Stimulated activated CD8-positive, alpha-beta memory T cell treated with anti-CD3 and anti-CD28 coated beads, Interleukin-12 subunit alpha, Interleukin-12 subunit beta, amount 100 ng/mL, for 4 hours (primary cell): ENCODE data around the gene FBXW12.

ENCODE experiments used
- DNase-seq: peaks from one replicate; pipeline ENCODE4 v3.0.0-alpha.2; 2020; ENCODE audit warnings: low read depth

The FBXW12 gene

DNA sequence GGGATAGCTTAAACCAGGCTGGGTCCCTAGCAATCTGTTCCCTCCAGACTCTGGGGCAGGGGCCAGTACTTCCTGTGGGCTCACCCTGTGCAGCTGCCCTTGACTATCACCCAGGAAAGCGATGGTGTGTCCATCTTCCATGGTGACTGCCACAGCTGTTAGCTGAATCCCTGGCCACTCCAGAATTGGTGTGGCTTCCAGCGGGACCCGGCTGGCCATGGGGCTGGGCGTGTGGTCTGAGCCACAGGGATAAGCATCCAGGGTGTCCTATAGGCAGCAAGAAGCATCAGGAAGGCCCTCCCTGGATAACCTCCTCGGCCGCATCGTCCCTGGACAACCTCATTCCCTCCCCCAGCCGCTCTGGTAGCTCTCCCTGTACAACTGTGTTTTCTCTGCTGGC is 50.7 kb downstream of the FBXW12 start:
- no peak for DNase-seq

- DNase-seq, result no peak
Measured at GRCh38 chr3:48423241-48423882, 51.3 kb downstream of the FBXW12 start.

GRCh38 chr3:48423883-48424695 is 52.1 kb downstream of the FBXW12 start:
- no peak for DNase-seq

- DNase-seq, result no peak
Measured at GRCh38 chr3:48425281-48425812, 53.3 kb downstream of the FBXW12 start.

DNA sequence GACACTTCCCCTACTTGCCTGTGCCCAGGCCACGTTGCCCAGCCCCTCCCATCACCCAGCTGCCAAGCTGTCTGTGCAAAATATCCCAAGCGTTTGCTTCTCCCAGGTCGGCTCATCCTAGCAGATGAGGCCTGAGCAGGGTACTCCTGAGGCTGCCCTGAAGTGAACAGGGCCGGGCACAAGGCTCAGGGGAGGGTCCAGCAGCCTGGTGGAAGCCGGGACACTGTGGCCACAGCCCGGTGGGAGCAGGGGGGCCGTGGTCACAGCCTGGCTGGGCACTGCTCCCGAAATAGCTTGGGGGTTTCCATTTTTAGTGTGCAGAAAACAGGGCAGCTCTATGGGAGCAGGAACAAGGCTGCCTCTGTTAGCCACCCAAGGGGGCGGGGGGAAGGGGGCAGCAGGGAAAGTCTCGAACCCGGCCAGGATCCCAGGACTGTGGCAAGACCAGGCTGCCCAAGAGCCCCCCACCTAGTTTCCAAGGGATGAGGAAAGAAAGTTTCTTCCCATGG is 54.4 kb downstream of the FBXW12 start:
- DNase-seq, result no peak

- no peak for DNase-seq
Measured at GRCh38 chr3:48426944-48427629, 55.1 kb downstream of the FBXW12 start.

DNA sequence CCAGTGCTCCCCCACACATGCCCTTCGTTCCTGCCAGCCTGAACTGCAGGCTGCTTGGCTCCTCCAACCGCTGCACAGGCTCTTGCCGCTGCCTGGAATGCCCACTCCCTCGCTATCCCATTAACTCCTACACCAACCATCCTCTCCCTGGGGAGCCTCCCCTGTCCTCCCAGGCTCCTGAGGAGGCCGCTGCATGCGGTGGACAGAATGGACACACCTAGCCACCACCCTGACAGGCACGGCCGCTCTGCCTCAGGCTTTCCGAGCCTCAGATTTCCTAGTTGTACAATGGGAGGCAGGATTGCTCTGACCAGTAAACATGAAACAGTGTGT is 55.6 kb downstream of the FBXW12 start:
- DNase-seq, result no peak

DNA sequence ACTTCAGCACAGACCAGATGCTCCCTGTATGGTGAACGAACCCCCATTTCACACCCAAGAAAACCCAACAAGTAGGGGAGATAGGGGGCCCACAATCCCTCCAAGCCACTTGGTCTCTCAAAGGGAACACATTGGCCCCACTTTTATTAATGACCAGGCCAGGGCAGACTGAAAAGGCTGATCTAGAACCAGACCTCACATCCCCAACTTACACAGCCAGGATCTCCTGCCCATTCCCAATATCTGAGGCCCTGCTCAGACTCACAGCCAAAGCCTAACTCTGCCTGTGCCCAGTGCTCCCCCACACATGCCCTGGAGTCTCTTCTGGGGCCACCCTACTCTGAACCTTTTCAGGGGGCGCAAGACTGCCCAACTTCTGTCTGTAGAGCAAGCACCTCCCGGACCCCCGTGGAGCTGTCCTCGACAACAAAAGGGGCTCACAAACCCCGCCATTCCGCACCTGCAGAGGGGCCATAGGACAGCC is 56.1 kb downstream of the FBXW12 start:
- no peak for DNase-seq

DNA sequence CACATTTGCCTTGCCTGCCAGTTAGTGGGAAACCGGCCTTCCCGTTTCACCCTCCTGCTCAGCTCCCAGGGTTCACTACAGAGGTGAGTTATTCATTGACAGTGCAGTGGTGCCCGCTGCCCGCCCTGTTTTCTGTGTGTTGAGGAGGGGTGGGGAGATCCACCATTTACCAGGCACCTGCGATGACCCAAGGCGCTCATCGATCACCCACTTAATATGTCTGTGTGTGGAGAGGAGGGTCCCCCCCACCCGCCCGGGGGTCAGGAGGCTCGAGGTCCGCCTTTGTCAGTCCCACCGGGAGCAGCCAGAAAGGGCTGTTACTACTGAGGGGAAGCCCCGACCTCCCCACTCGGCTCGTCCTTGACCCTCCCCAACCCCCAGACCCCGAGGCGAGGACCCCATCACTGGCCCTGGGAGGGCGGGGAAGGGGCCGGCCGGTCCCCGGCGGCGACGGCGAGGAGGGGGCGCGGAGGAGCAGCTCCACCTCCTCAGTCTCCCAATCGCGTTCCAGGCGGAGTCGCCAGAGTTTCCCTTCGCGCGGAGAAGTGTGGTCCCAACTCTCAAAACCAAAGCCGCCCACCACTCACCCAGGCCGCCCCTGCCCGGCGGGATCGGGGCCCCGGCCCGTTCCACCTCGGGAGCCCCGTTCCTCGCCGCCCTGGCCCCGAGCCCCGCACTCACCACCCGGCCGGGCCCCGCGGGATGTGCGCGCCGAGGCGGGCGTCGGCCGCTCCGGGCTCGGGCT is 56.7 kb downstream of the FBXW12 start:
- no peak for DNase-seq

DNA sequence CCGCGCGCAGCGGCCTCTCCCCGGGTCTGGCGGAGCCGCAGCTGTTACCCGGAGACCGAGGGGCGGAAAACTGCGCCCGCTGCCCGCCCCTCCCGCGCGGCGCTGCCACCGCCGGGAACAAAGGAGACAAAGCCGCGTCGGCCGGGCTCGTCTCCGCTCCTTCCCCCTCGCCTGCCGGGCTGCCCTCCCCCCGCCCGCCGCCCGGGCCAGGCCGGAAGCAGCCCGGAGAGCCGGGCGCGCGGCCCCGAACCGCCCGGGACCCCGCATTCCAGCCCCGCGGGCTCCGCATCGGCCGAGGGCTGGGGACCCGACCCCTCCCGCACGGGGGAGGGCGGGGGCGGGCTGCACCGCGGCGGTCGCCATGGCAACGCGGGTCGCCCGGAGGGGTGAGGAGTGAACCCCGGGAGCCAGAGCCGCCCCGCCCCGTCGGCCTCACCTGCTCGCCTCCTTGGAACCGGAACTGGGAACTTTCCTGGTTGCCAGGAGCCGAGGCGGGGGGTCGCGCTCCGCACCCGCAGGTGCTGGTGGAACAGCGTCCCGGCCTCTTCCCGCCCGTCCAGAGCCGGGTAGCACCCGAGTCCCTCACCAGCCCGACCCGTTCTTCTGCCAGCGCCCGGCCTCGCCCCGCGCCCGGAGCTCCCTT is 57.4 kb downstream of the FBXW12 start:
- DNase-seq, result peak; percentile 60

DNA sequence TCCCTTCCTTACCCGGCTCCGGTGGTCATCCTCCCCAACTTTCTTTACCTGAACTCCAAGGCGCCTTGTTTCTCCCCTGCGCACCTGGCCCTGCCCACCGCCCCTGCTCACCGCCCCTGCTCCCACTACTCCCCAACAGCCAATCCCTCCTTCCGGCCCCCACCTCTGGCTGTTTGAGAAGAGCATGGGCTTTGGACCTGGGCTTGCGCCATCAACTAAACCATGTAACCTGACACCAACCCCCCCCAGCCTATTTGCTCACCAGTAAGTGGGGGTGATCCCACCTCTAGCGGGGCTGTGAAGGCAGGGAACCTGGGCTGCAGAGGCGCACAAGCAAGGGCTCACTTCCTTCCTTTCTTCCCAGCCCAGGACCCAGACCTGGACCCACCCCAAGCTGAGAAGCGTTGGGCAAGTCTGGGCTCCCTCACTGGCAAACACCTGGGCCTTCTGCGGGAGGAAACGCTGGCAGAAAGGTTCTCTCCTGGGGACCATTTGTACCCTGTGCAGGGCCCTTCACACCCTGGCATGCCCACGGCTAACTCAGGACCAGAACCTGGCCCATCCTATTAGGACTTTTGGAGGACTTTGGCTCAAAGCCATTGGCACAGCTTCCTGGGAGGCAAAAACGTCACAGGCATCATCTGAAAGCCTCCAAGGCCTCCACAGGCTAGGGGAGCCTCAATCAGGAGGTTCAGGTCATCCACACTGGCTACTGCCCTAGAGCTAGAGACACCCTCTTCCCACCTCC is 58.1 kb downstream of the FBXW12 start, which contains the start of gene PLXNB1:
TSS of gene PLXNB1 (minus strand) at position 127 of the 748 bp plus-strand sequence. CDS start 5,475 bp downstream, outside the sequence.
- peak; percentile 7 for DNase-seq

DNA sequence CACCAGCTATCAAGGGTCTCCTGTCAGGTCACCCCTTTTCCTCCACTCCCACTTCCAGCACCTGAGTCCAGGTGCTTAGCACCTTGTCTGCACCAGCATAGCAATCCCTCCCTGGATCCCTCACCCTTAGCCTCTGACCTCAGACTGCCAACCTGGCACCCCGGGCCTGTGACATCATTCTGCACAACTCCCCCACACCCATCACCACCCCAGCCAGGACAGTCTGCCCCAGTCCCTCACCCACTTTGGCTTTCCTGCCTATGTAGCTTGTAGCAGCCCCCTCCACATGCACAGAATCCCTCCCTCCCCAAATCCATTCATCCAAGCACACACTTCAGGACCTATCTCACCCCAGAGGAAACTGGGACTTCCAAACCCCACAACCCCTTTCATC is 58.7 kb downstream of the FBXW12 start:
- DNase-seq, result no peak

GRCh38 chr3:48431224-48432029 is 59.4 kb downstream of the FBXW12 start:
- DNase-seq, result no peak

- DNase-seq, result no peak
Measured at GRCh38 chr3:48432411-48433371, 60.7 kb downstream of the FBXW12 start.

DNA sequence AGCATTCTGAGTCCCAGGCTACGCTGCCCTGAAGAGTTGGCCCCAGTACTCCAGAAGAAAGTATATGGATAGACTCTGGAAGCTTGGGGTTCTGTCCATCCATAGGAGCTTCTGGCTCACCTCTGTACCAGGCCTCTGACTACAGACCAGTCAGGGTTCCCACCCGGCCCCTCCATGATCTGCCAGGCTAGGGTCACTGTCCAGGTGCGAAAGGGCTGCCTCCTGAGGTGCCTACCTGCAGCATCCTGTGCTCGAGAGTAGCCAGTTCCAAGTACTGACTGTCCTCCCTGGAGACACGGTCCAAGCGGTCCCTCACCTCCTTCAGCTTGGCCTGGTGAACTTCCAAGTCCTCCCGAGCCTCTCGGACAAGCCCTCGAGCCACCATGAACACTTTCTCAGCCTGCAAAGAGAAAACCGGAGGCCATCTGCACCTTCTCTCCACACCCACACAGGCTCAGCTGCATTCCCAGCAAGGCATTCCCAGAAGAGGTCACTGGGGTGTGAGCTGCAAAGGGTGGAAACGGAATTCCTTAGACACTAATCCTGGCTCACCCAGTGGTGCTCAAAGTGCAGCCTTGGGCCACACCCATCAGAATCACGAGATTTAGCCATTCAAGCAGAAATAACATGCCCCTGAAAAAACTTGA is 61.6 kb downstream of the FBXW12 start:
- DNase-seq, result no peak

GRCh38 chr3:48434591-48435222 is 62.7 kb downstream of the FBXW12 start:
- no peak for DNase-seq

DNA sequence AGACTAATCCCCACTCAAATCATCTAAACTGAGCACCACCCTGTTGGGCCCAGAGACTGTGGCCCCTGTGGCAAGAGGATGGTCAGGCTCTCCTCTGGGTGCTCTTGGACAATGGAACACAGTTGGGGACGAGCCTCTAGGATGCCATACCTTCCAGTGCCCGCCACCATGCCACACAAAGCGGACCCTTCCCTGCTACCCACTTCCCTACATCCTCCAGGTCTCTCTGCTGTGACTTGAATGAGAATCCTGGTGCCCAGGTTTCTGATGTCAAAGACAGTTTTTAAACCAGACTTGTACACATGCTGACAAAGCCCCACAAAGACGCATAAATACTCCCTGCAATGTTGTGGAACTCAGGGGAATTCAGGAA is 63.2 kb downstream of the FBXW12 start:
- DNase-seq, result no peak
